Measurements from ENCODE around the gene FBXO9. TPM values are rescaled to one million over a fixed set of nuclear protein-coding genes. Genes with fewer than 3 reads are reported as not detected.

FBXO9 gene
- 31.6 and 46.3 TPM in 2 replicates for total RNA-seq (2014; rRNA removed; shearing (Covaris generic))

DNA sequence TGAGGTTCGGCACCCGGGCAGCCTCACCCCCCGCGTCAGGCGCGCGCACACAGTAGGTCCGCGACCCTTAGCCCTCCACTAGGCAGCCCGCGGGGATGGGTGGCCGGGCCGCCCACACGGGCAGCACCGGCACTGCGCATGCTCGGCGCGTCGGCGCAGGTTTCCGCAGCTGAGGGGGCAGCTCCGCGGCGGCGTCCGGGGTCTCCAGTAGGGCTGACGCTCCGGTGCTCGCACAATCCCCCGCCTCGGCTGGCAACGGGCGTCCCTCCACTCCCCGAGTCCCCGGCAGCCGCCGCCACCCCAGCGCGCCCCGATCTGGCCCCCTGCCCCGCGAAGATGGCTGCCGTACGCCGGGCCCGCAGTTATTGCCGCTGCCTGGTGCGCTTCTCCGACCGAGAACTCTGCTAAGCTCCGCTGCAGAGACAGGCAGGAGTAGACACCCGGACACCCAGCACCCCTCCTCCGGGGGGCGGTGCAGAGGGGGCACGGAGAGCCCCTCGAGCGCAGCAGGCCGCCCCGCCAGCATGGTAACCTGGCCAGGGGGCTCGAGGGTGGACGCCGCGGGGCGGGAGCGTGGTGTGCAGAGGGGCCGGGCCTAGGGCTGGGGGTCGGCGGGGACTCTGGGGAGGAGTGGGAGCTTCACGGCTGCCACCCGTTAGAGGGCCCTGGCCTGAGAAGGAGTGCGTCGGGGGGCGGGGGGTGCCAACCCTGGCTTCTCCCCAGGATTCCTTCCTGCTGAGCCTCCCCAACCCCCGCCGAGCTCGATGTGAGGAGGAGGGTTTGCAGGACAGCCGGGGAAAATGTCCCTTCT lies at the start of gene FBXO9:
Gene FBXO9, plus strand, starts transcription at position 139 of the 811 bp plus-strand sequence. Its CDS starts 386 bp downstream, at position 525.
- DNase-seq (ENCODE audit: low spot score), result no peak
- in situ Hi-C loops (cut with HindIII; ENCODE audit: low sequenced_read_pairs), result no loop called here

DNA sequence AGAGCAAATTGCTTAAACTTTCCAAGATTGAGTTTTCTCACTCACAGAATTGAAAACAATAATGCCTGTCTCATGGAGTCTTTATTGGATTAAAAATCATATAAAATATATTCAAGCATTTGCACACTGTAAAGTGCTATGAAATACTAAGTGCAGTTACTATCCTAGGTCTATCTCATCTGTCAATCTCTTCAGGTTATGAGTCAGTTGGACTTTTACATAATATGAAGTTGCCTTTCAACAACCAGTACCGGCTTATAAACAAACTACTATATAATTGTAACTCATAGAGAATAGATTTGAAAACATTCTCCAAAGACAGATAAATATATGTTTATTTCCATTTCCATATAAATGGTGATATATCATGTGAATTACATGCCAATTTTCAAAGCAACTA lies 49.7 kb upstream of the FBXO9 start:
- in situ Hi-C loops (cut with HindIII; ENCODE audit: low sequenced_read_pairs), result no loop called here
- DNase-seq (ENCODE audit: low spot score), result no peak

DNA sequence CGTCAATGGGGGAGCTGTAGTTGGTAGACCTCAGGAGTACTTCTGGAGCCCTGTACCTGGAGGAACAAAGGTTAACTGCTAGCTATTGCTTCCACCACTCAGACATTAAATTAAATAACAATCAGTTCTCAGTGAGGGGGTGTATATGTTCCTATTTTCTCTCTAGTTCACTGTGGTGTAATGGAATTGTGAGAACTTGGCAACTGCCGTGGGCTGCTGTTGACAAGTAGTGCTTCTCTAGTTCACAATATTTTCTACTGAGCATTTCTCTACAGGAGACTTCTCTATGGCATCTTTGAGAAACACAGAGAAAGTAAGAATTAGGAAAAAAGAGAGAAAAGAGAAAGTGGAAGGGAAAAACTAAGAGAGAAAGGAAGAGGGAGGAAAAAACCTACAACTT lies 46.8 kb upstream of the FBXO9 start:
- DNase-seq (ENCODE audit: low spot score), result no peak
- in situ Hi-C loops (cut with HindIII; ENCODE audit: low sequenced_read_pairs), result no loop called here

DNA sequence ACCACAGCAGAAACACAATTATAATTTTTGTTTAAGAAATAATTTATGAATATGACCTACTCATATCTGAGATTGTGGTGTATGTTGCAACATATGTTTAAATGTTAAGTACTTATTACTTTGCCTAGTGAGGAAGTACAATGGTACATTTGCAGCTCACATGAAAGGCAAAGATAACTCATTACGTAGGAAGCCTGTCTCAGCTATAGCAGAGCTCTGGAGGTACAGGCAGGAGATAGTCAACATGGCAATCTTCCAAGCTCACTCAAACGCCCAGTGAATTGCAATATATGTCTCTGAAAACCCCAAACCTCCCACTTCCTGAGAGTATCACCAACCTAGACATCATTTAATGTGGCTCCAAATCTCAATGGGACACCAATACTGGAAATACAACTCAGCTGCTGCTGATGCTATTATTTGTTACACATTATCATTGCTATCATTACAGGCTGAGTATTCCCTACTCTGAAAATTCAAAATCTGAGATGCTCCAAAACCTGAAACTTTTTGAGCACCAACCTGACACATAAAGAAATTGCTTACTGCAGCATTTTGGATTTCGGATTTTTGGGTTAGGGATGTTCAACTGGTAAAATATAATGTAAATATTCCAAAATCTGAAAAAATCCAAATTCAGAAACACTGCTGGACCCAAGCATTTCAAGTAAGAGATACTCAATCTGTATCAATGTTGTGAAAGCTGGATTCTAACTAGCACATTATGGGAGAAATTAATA lies 45.0 kb upstream of the FBXO9 start:
- in situ Hi-C loops (cut with HindIII; ENCODE audit: low sequenced_read_pairs), result no loop called here
- DNase-seq (ENCODE audit: low spot score), result no peak

DNA sequence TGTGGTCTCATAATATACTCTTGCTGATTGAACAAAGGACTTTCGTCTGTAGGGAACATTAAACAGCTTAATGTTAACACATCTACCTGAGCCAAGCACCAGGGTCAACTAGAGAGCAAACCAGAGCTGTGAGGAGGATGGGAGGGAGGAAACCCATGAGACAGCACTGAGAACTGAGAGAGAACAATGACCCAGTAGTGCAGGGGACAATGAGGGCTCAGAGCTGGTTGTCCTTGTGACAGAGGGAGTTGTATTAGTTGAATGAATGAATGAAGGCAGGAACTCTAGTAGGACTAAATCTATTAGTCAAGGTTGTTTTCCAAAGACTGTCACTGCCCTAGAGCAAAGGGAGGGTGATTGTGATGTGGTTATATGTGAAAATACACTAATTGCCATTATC lies 41.9 kb upstream of the FBXO9 start:
- DNase-seq (ENCODE audit: low spot score), result no peak
- in situ Hi-C loops (cut with HindIII; ENCODE audit: low sequenced_read_pairs), result no loop called here

DNA sequence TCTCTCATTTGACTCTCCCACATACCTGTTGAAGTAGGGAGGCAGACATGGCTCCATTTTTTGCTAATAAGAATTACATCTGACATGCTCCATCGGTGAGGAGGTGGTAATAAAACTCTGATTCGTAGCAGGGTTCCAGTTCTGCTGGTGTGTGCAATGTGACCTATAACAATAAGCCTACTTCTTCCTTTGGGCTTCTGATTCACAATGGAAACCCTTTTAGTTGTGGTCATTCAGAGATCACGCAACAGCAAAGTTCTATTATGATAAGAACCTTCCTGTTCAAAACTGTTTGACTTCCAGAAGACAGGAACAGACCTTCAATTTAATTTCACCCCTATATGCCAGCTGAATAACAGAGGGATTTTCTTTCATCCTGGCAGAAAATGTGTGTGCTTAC lies 38.7 kb upstream of the FBXO9 start:
- DNase-seq (ENCODE audit: low spot score), result no peak
- in situ Hi-C loops (cut with HindIII; ENCODE audit: low sequenced_read_pairs), result no loop called here

DNA sequence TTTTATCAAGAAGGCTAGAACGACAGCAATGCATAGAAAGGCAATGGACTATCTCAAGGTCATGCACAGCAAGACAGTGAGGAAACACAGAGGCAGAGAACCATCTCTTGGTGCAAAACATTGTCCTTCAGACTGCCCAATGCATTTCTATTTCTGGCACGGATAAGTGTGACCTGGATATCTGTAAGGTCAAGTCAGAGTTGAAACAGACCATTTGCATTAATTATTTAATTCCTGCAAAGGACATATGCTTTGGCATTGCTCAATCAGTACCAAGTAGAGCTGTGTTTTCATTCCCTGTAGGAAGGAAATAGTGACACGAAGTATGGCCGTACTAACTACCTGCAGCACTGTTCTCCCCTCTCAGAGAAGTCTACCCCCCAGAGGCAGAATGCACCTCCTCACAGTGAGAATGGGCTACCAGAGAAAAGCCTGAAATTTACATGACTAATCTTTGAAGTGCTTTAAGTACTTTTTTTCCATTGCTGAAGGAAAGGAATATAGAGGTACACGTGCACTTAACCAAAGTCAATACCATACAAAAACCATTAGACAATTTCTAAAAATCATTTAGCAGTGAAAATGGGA lies 38.0 kb upstream of the FBXO9 start:
- DNase-seq (ENCODE audit: low spot score), result no peak
- in situ Hi-C loops (cut with HindIII; ENCODE audit: low sequenced_read_pairs), result no loop called here

DNA sequence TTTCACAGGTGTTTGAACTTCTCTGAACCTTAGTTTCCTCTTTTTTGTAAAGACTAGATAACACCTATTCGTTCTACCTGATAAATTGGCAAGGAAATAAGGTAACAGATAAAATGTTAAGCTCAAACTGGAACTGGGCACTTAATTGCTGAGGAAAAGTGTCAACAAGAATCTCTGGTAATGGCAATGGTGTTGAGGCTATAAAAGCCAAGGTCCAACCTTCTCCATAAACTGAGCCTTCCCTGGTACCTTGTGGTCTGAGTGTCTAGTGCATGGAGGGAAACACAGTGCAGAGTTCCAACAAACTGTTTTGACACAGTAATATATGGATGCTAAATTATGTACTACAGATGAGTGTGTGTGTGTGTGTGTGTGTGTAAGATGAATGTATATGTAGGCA lies 36.7 kb upstream of the FBXO9 start:
- no peak for DNase-seq (ENCODE audit: low spot score)
- in situ Hi-C loops (cut with HindIII; ENCODE audit: low sequenced_read_pairs), result no loop called here

DNA sequence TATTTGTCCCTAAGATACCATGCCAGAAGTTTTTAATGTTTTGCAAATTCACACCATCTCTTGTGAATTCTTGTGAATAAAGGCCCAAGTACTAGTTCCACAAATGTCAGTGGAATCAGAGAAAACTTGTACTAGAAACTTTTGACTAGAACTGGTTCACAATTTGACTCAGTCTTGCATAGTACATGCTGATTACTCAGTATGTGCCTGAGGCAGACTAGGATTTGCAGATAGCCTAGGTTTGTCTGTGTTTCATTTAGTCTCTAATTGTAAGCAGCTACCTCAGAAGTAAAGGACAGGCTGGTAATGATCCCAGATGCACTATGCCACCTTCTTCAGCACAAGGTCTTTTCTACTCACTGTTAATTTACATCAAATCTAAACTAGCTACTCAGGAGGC lies 35.9 kb upstream of the FBXO9 start:
- DNase-seq (ENCODE audit: low spot score), result no peak
- in situ Hi-C loops (cut with HindIII; ENCODE audit: low sequenced_read_pairs), result no loop called here

DNA sequence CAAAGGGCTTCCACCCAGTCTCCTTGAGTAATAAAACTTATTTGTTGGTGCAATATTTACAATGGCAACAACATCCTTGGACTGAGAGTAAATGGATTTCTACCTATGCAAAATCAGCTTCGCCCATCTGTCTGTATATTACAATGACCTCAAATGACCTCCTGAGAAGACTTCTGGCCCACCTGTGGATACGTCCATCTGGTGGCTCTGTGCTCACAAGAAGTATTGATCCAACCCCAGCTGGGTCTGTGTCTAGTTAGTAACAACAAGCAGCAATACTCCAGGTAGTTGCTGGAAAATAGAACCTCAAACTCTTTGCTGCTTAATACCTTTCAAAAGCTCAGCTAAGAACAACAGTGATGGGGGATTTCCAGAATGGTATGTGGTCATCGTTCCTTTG lies 35.4 kb upstream of the FBXO9 start:
- in situ Hi-C loops (cut with HindIII; ENCODE audit: low sequenced_read_pairs), result no loop called here

DNA sequence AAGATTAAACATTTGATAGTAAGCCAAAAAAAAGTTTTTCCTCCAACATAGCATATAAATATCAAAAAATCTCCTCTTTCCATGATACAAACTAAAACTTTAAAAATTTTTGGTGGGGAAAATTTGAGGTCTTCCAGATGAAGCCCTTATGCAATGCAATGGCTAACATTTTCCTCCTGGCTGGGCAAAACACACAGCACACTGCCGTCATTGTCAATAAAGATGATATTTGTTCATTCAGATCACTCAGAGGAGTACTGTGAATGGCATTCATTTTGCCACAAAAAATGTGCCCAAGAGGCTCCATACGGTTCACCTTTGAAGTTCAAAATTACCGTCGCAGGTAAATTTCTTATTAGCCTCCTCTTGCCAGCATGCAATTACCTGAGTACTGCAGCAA lies 33.9 kb upstream of the FBXO9 start:
- in situ Hi-C loops (cut with HindIII; ENCODE audit: low sequenced_read_pairs), result no loop called here
- no peak for DNase-seq (ENCODE audit: low spot score)

More for the DNA sequence above, 35.4 kb upstream of the FBXO9 start:
- DNase-seq (ENCODE audit: low spot score), result peak; percentile 7

DNA sequence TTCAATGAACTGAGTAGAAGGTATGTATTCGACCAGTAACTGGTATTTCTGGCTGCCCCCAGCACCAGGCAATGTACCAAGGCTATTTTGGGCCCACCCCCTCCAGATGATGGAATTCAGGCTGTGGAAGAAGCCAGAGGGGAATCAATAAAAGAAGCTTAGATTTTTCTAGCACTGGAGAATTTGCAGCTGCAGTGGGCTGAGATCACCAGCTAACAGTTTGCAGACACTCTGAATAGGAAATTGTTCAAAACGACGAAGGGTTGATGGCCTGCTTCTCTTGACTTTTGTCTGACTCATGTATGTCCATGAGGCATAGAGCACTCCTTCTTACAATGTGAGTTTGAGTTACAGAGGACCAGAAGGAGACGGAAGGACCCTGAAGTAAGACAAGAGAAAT lies 32.4 kb upstream of the FBXO9 start:
- in situ Hi-C loops (cut with HindIII; ENCODE audit: low sequenced_read_pairs), result no loop called here

DNA sequence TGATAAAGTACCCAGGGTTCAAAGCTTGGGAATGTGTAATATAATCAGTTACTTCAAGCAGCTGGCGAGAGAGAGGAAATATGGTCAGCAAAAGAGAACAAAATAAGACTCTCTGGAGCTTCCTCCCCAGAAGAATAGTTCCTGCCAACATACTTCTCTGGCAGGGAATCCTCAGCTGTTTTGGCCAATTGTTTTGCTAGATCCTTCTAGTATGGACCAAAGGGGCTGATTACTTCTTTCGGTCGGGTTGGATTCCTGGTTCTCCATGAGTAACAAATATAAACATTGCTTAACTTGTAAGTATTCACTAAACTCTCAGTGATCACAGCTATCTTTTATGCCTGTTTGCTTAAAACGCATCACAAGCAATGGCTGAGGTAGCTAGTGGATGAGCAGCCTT lies 31.4 kb upstream of the FBXO9 start:
- in situ Hi-C loops (cut with HindIII; ENCODE audit: low sequenced_read_pairs), result no loop called here

More for the DNA sequence above, 32.4 kb upstream of the FBXO9 start:
- no peak for DNase-seq (ENCODE audit: low spot score)

DNA sequence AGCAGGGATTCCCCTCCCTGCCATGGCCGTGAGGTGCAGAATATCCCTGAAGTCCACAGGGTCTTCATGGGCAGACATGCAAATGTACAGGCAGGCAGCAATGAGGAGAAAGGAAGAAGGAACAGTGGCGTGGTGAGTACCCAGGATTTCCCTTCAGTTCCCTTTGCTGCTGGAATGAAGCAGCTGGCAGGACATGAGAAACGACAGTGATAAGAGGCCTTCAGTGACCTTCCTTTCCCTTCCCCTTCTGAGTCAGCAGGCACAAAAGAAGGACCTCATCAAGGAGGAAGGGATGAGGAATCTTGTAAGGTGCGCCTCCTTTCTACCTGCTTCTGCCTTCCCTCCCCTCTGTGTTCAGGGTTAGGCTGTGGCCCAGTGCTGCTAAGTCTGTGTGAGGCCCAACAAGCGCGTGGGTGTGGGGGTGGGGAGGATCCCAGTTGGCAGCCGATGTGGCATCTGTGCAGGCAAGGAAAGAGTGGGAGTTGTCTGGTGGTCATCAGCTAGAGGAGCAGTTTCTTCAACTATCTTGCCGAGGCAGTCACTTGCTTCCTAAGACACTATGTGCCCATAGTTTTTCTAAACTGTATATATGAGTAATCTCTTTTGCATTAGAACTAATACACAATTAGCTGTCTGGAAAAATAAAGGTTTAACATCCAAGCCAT lies 29.5 kb upstream of the FBXO9 start:
- in situ Hi-C loops (cut with HindIII; ENCODE audit: low sequenced_read_pairs), result no loop called here
- no peak for DNase-seq (ENCODE audit: low spot score)

More for the DNA sequence above, 31.4 kb upstream of the FBXO9 start:
- no peak for DNase-seq (ENCODE audit: low spot score)

DNA sequence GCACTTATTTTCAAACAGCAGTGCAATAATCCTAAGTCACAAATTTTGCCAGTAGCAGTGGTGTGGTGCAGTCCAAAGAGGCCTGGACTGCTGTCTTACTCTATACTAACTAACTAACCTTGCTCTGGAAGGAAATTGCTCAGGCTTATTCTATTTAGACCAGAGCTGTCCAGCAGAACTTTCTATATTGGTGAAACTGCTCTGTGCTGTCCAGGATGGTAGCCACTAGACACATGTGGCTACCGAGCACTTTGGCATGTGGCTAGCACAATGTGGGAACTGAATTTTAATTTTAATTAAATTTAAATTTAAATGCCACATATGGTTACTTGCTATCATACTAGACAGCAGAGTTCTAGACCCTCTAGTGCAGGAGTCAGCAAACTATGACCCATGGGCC lies 27.1 kb upstream of the FBXO9 start:
- in situ Hi-C loops (cut with HindIII; ENCODE audit: low sequenced_read_pairs), result no loop called here

DNA sequence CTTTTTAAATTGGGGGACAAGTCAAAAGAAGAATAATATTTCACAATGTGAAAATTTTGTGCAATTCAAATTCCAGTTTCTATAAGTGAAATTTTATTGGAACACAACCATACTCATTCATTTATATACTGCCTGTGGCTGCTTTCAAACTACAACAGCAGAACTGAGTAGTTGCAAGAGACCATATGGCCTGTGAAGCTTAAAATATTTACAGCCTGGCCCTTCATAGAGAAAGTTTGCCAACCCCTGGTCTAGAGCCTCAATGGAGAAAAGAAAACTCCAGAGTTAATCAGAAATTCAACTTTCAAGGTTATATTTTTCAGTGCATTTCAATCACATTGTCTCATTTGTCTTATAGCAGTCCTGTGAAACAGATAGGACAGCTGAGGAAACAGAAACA lies 26.6 kb upstream of the FBXO9 start:
- in situ Hi-C loops (cut with HindIII; ENCODE audit: low sequenced_read_pairs), result no loop called here
- DNase-seq (ENCODE audit: low spot score), result no peak

More for the DNA sequence above, 27.1 kb upstream of the FBXO9 start:
- no peak for DNase-seq (ENCODE audit: low spot score)

DNA sequence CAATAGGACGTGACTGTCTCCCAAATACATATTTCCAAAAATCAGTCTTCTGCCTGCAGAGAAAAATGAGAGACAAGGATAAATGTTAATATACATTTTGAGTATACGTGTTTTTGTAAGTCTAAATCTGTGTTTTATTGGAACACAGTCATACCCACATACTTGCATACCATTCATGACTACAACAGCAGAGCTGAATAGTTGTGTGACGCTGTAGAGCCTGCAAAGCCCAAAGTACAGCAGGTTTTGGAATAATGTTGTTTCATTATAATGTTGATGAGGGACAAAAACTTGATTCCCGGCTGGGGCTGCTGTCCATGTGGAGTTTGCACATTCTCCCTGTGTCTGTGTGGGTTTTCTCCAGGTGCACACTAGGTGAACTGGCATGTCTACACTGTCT lies 23.8 kb upstream of the FBXO9 start:
- no peak for DNase-seq (ENCODE audit: low spot score)

DNA sequence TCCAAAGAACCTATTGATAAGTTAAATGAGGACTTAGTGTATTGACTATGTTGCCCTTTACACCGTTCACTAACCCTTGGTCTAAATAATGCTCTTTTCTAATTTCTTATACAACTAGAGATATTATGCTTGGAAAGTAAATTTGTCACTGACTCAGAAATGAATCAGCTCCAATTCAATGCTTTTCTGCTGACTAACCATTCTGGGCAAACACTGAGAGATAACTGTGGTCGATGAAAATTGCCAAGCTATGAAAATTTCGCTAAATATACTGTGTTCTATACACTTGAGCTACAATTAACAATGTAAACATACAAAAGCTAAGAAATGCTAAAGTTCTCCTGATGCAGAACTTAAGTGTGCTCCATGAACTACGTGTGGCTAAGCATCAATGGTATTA lies 23.1 kb upstream of the FBXO9 start:
- in situ Hi-C loops (cut with HindIII; ENCODE audit: low sequenced_read_pairs), result no loop called here
- DNase-seq (ENCODE audit: low spot score), result no peak

More for the DNA sequence above, 23.8 kb upstream of the FBXO9 start:
- in situ Hi-C loops (cut with HindIII; ENCODE audit: low sequenced_read_pairs), result no loop called here

DNA sequence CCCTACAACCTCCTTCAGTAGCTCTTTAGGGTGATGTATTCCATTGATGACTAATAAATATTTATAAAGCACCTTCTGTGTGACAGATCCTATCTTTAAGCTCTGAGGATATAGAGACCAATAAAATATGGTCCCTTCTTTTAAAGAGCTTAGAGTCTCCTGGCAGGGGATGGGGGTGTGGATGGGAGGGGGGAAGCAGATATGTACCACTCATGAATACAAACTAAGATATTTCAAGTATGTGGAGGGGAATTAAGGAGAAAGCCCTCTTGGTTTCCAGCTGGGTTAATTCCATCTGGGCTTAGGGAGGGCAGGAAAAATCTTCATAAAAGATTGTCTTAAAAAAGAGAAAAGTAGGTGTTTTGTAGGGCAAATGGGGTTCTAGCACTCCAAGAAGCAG lies 21.6 kb upstream of the FBXO9 start:
- DNase-seq (ENCODE audit: low spot score), result no peak
- in situ Hi-C loops (cut with HindIII; ENCODE audit: low sequenced_read_pairs), result no loop called here

DNA sequence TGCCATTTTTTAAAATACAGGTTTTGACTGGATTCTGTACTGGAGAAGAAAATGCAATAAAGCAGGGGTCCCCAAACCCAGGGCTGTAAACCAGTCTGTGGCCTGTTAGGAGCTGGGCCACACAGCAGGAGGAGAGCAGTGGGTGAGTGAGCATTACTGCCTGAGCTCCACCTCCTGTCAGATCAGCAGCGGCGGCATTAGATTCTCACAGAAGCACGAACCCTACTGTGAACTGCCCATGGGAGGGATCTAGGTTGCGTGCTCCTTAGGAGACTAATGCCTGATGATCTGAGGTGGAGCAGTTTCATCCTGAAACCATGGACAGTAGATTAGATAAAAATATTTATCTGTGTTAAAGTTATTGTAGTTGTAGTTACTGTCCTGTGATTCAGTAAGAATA lies 21.1 kb upstream of the FBXO9 start:
- DNase-seq (ENCODE audit: low spot score), result peak; percentile 27
- in situ Hi-C loops (cut with HindIII; ENCODE audit: low sequenced_read_pairs), result no loop called here

All from G401 (cell line).